Adrenal gland (tissue), 12 donors: ENCODE results near the gene RPS14. TPM values are rescaled to one million over a fixed set of nuclear protein-coding genes. Genes with fewer than 3 reads are reported as not detected.
A peak's percentile ranks its signal among the peaks of the same experiment; 100 is the strongest.

Experiments used
- DNase-seq, 7 donors: peaks; one replicate each; pipeline ENCODE4 v3.0.0-alpha.2; 2019 to 2020
- H3K27ac ChIP-seq, 5 donors: fragments of 200-600 bp; sonication (generic) in 4 of 5; 1 replicate in 3 of 5; 2 replicates in 2 of 5; pipeline versions ENCODE4 v1.5.1 to v1.8.0; 2016 to 2020; ENCODE audit warnings: mild to moderate bottlenecking in 1 of 5
- H3K27me3 ChIP-seq: fragments of 200-600 bp; 2 replicates; pipeline ENCODE4 v1.8.0; 2021
- H3K36me3 ChIP-seq, 2 donors: fragments of 200-600 bp; replicated peaks in 1 of 2; 1 replicate in 1 of 2; 2 replicates in 1 of 2; pipeline versions ENCODE4 v1.5.1 to v1.8.0; 2018 to 2022
- H3K4me1 ChIP-seq, 2 donors: fragments of 200-600 bp; replicated peaks in 1 of 2; 1 replicate in 1 of 2; 2 replicates in 1 of 2; pipeline versions ENCODE4 v1.5.1 to v1.8.0; 2018 to 2021
- H3K4me3 ChIP-seq, 4 donors: fragments of 200-600 bp; sonication (generic) in 3 of 4; one replicate each; pipeline ENCODE4 v1.5.1; 2016 to 2018
- H3K9me3 ChIP-seq, 3 donors: fragments of 200-600 bp; sonication (generic) in 1 of 3; replicated peaks in 1 of 3; 1 replicate in 2 of 3; 2 replicates in 1 of 3; pipeline versions ENCODE4 v1.5.1 to v1.8.0; 2016 to 2021
- CTCF ChIP-seq, 6 experiments: fragments of 450-650 bp in 4 of 6; fragments of 200-600 bp in 2 of 6; sonication (generic) in 1 of 6; IDR thresholded peaks; 1 replicate in 5 of 6; 2 replicates in 1 of 6; pipeline versions ENCODE4 v1.5.1 to v1.8.0; 2016 to 2021; ENCODE audit warnings: antibody characterized with exemption in 6 of 6, mild to moderate bottlenecking in 2 of 6, moderate library complexity in 1 of 6
- POLR2A ChIP-seq, 2 donors: fragments of 450-650 bp; IDR thresholded peaks; one replicate each; pipeline ENCODE4 v1.6.1; 2017; ENCODE audit warnings: antibody characterized with exemption in 2 of 2, mild to moderate bottlenecking in 2 of 2, moderate library complexity in 1 of 2
- WGBS, 4 donors: extraction: QIAGEN DNeasy Blood & Tissue Kit in 2 of 4; methylation state at CpG; one replicate each; pipeline versions ENCODE4 v1.1.5 to v1.1.7; 2013 to 2017; 5-methylcytosine and 5-hydroxymethylcytosine counted together
- intact Hi-C, 2 donors: fragments of 100-400 bp; cut with DNase I; formaldehyde crosslinking; loops; one replicate each; pipeline versions ENCODE4 v1.14.1 to v1.15.0; 2022 to 2023
- polyA plus RNA-seq, 3 donors: library from polyadenylated mRNA; stranded (reverse); fragments of 200-250 nt in 2 of 3; fragments of 350-450 nt in 1 of 3; fragmentation: Illumina TruSeq in 1 of 3; extraction: RNeasy Lipid Tissue Mini Kit (QIAGEN cat#74804) in 1 of 3; gene quantifications; one replicate each; pipeline ENCODE4 v1.2.3, GENCODE V29; 2013 to 2014
- total RNA-seq, 9 donors: library from RNA; depleted of rRNA in 4 of 9; stranded (reverse); fragments of >200 nt in 4 of 9; fragments of 120-200 nt in 1 of 9; fragmentation: NEBNext Ultra II Directional in 1 of 9; extraction: Animal tissue kit (Norgen Biotek cat#: 25700) in 1 of 9; gene quantifications; one replicate each; pipeline versions ENCODE4 v1.1.0 to v1.2.4, GENCODE V29; 2013 to 2023
- donor health status: healthy with polysubstance abuse.
- donor health status: Bipolar disorder and iron deficiency.
- donor health status: DM: yes; HTN: yes; CAD: no.
- donor health status: DM: no; HTN: no; CAD: no.
- donor health status: DM: no; HTN: no; CAD: no.
- donor health status: DM: yes; HTN: yes; CAD: no.

RPS14 gene
- total and polyA plus RNA-seq, 12 donors, result 1,067 to 3,506 (median 1,891) TPM

- no peaks in the 10 kb centered on the region for H3K9me3 ChIP-seq
- peak within 1 kb of the TSS in 3 of 4 donors; percentile 46 to 60 (median 50) for H3K4me3 ChIP-seq
- no peaks in the 10 kb centered on the region for H3K36me3 ChIP-seq
- H3K27me3 ChIP-seq, result no peaks in the 10 kb centered on the region
- WGBS, 4 donors, result 2 to 12% (median 6%) methylated on average over 14 to 20 of the region's 20 CpGs
- DNase-seq, result peak; percentile 85 to 97 (median 95)
- H3K27ac ChIP-seq, result peak within 1 kb of the TSS; percentile 81 to 98 (median 88)
- H3K4me1 ChIP-seq, result peaks cover 23 to 28% of the 10 kb centered on the region in 2 donors
- intact Hi-C loops, result no loop called here
- TF ChIP-seq CTCF (IDR thresholded peaks at IDR 0.05) (no peak), POLR2A (IDR thresholded peaks at IDR 0.05) (peak; percentile 93 to 95)
Observed at GRCh38 chr5:150412319-150413175, 37.0 kb downstream of the RPS14 start, which contains the start of gene CD74. CD74 (minus strand) TSS chr5:150412910; CDS start chr5:150412749, 161 bp downstream.

GRCh38 chr5:150411245-150411979 lies 38.1 kb downstream of the RPS14 start:
- peak; percentile 61 to 87 (median 82) for DNase-seq
- Histone ChIP-seq H3K27me3 (no peaks in the 10 kb centered on the region), H3K36me3 (peaks cover 0 to 4% of the 10 kb centered on the region in 2 donors), H3K9me3 (no peaks in the 10 kb centered on the region), H3K4me3 (peak overlapping the region in 3 of 4 donors; percentile 14 to 60 (median 50)), H3K4me1 (peaks cover 23 to 28% of the 10 kb centered on the region in 2 donors), H3K27ac (peak overlapping the region; percentile 81 to 98 (median 88))
- TF ChIP-seq POLR2A (IDR thresholded peaks at IDR 0.05) (peak in 1 of 2 donors; percentile 15), CTCF (IDR thresholded peaks at IDR 0.05) (no peak)
- 40 to 64% (median 55%) methylated on average over 3 to 5 of the region's 5 CpGs for WGBS, 4 donors
- intact Hi-C loops, result no loop called here

GRCh38 chr5:150410524-150411244 lies 38.9 kb downstream of the RPS14 start:
- Histone ChIP-seq H3K27ac (peak overlapping the region; percentile 81 to 98 (median 88)), H3K36me3 (peaks cover 0 to 12% of the 10 kb centered on the region in 2 donors), H3K9me3 (no peaks in the 10 kb centered on the region), H3K4me3 (peak overlapping the region in 2 of 4 donors; percentile 14 to 60), H3K27me3 (no peaks in the 10 kb centered on the region), H3K4me1 (peaks cover 23 to 28% of the 10 kb centered on the region in 2 donors)
- WGBS, 4 donors, result 19 to 28% (median 20%) methylated on average over 4 of the region's 4 CpGs
- DNase-seq, result peak; percentile 72 to 91 (median 82)
- intact Hi-C loops, result no loop called here
- TF ChIP-seq CTCF (IDR thresholded peaks at IDR 0.05) (peak in 1 of 6 experiments; percentile 1), POLR2A (IDR thresholded peaks at IDR 0.05) (peak; percentile 32 to 40)
